GM12878 (cell line): Measurements from ENCODE around the gene PCK1. TPM values are rescaled to one million over a fixed set of nuclear protein-coding genes. Genes with fewer than 3 reads are reported as not detected.

Experiments used
- ATAC-seq: fragments of 200-7000 bp; cut with Tn5 transposase; 3 replicates; pipeline ENCODE4 v1.9.1; 2020; ENCODE audit warnings: mild to moderate bottlenecking, moderate library complexity
- BruUV-seq: library from RNA; stranded (reverse); fragments of 400-500 nt; replicated peaks from 2 replicates; lab custom pipeline; 2021; lab: Mats Ljungman, UMichigan
- CTCF ChIA-PET: fragments of 300-600 bp; sonication (Branson Sonifier 250); formaldehyde crosslinking; extraction: SDS; loops from one replicate; lab custom pipeline; 2021; ENCODE audit warnings: inconsistent platforms; lab: Yijun Ruan, JAX
- POLR2A ChIA-PET: fragments of 350-600 bp; formaldehyde crosslinking; extraction: SDS; loops from one replicate; lab custom pipeline; 2021; ENCODE audit warnings: inconsistent platforms; lab: Charles Lee
- RAD21 ChIA-PET: fragments of 300-600 bp; sonication (Branson Sonifier 250); formaldehyde crosslinking; loops from one replicate; lab custom pipeline; 2023; ENCODE audit warnings: antibody characterized with exemption; ENCODE audit not compliant: unreplicated experiment; lab: Charles Lee
- SMC1A ChIA-PET: fragments of 300-600 bp; sonication (Branson Sonifier 250); formaldehyde crosslinking; loops from one replicate; lab custom pipeline; 2023; ENCODE audit not compliant: unreplicated experiment, uncharacterized antibody; lab: Charles Lee
- DNase-seq: peaks from one replicate; pipeline ENCODE4 v3.0.0-alpha.2; 2011; ENCODE audit warnings: low read depth, low spot score
- FAIRE-seq: peaks from 3 replicates; lab custom pipeline; 2011; peaks lifted over from hg19 to GRCh38; lab: Jason Lieb, UNC
- H2AFZ ChIP-seq: 2 replicates; pipeline ENCODE4 v1.6.0; 2011; ENCODE audit warnings: low read depth, low read length, control low read depth; ENCODE audit not compliant: control insufficient read depth
- H3K27ac ChIP-seq: 2 replicates; pipeline ENCODE4 v1.5.1; 2011; ENCODE audit warnings: control low read depth; ENCODE audit not compliant: control insufficient read depth, insufficient read depth
- H3K27me3 ChIP-seq, 2 experiments: replicated peaks in 1 of 2; 2 replicates each; pipeline versions ENCODE4 v1.6.0 to v1.6.1; 2011; ENCODE audit warnings: low read length in 1 of 2; ENCODE audit not compliant: control insufficient read depth in 2 of 2, insufficient read depth in 2 of 2
- H3K36me3 ChIP-seq, 2 experiments: 2 replicates each; pipeline ENCODE4 v1.5.1; 2011; ENCODE audit warnings: low read length in 1 of 2; ENCODE audit not compliant: control insufficient read depth in 2 of 2, insufficient read depth in 2 of 2
- H3K4me1 ChIP-seq: 2 replicates; pipeline ENCODE4 v1.6.1; 2011; ENCODE audit warnings: mild to moderate bottlenecking, low read length, moderate library complexity, mixed read lengths; ENCODE audit not compliant: control insufficient read depth, insufficient read depth
- H3K4me2 ChIP-seq: 2 replicates; pipeline ENCODE4 v1.6.0; 2011; ENCODE audit warnings: control low read depth; ENCODE audit not compliant: control insufficient read depth, insufficient read depth
- H3K4me3 ChIP-seq: fragments of 200-600 bp; sonication (generic); 2 replicates; pipeline ENCODE4 v1.5.1; 2016
- H3K79me2 ChIP-seq: 2 replicates; pipeline ENCODE4 v1.6.0; 2011; ENCODE audit warnings: low read length; ENCODE audit not compliant: control insufficient read depth, insufficient read depth
- H3K9ac ChIP-seq: 2 replicates; pipeline ENCODE4 v1.8.0; 2011; ENCODE audit warnings: low read length, control low read depth, mixed read lengths; ENCODE audit not compliant: control insufficient read depth, insufficient read depth
- H3K9me3 ChIP-seq: replicated peaks from 3 replicates; pipeline ENCODE4 v1.5.1; 2011; ENCODE audit warnings: mild to moderate bottlenecking, low read length; ENCODE audit not compliant: control insufficient read depth, insufficient read depth
- H4K20me1 ChIP-seq: 2 replicates; pipeline ENCODE4 v1.6.0; 2011; ENCODE audit not compliant: control insufficient read depth, insufficient read depth
- ASH2L ChIP-seq: fragments of 300-600, 200-600 bp; sonication (generic); IDR thresholded peaks from 2 replicates; pipeline ENCODE4 v1.6.1; 2017; ENCODE audit warnings: low read depth, mild to moderate bottlenecking, borderline replicate concordance
- BCL11A ChIP-seq: IDR thresholded peaks from 2 replicates; pipeline ENCODE4 v1.6.1; 2011; ENCODE audit warnings: low read depth, low read length
- BMI1 ChIP-seq: fragments of 450-650 bp; IDR thresholded peaks from 2 replicates; pipeline ENCODE4 v1.6.1; 2016; ENCODE audit warnings: mild to moderate bottlenecking, moderate library complexity, borderline replicate concordance
- CHD2 ChIP-seq: IDR thresholded peaks from 2 replicates; pipeline ENCODE4 v1.6.1; 2011; ENCODE audit warnings: low read depth, low read length, improper control_type of control experiment, borderline replicate concordance
- CREB1 ChIP-seq: IDR thresholded peaks from 2 replicates; pipeline ENCODE4 v1.6.1; 2012; ENCODE audit warnings: low read depth, mild to moderate bottlenecking, inconsistent platforms
- EED ChIP-seq: sonication (generic); IDR thresholded peaks from 2 replicates; pipeline ENCODE4 v1.6.1; 2016; ENCODE audit warnings: antibody characterized with exemption, low read depth
- ESRRA ChIP-seq: IDR thresholded peaks from 2 replicates; pipeline ENCODE4 v1.6.1; 2012; ENCODE audit warnings: mild to moderate bottlenecking, low read length, improper control_type of control experiment
- MYB ChIP-seq: fragments of 150-350 bp; IDR thresholded peaks from 2 replicates; pipeline ENCODE4 v1.6.1; 2014; ENCODE audit warnings: mild to moderate bottlenecking, low read depth, low read length, borderline replicate concordance
- NR2F1 ChIP-seq: fragments of 450-650 bp; conservative IDR thresholded peaks from 2 replicates; pipeline ENCODE4 v1.6.1; 2017; ENCODE audit warnings: mild to moderate bottlenecking
- RUNX3 ChIP-seq: IDR thresholded peaks from 2 replicates; pipeline ENCODE4 v1.6.1; 2012; ENCODE audit warnings: low read length, inconsistent platforms
- SMARCA5 ChIP-seq: fragments of 450-650 bp; IDR thresholded peaks from 2 replicates; pipeline ENCODE4 v1.6.1; 2017; ENCODE audit warnings: mild to moderate bottlenecking
- SUZ12 ChIP-seq: fragments of 200-600 bp; sonication (generic); IDR thresholded peaks from one replicate; pipeline ENCODE4 v1.6.1; 2018; ENCODE audit warnings: antibody characterized with exemption, mild to moderate bottlenecking; ENCODE audit not compliant: unreplicated experiment
- USF1 ChIP-seq: IDR thresholded peaks from 2 replicates; pipeline ENCODE4 v1.6.1; 2011; ENCODE audit warnings: borderline replicate concordance, low read depth, mild to moderate bottlenecking, moderate library complexity, mixed read lengths, low read length; ENCODE audit not compliant: insufficient read depth; ENCODE audit errors: extremely low read length
- YY1 ChIP-seq: IDR thresholded peaks from 2 replicates; pipeline ENCODE4 v1.6.1; 2011; ENCODE audit warnings: low read depth, mild to moderate bottlenecking, low read length
- ZZZ3 ChIP-seq: IDR thresholded peaks from 2 replicates; pipeline ENCODE4 v1.6.1; 2011; ENCODE audit warnings: low read depth; ENCODE audit not compliant: control insufficient read depth, insufficient read length
- WGBS: methylation state at CpG from one replicate; pipeline ENCODE4 v1.1.6; 2016; ENCODE audit warnings: low lambda C conversion rate; ENCODE audit not compliant: insufficient replicate concordance, insufficient coverage; ENCODE audit errors: missing lambda C conversion rate; 5-methylcytosine and 5-hydroxymethylcytosine counted together
- in situ Hi-C: fragments of 300-500 bp; cut with MboI; formaldehyde crosslinking; loops from 9 replicates; pipeline ENCODE4 v1.14.3; 2018; ENCODE audit warnings: mixed read lengths
- intact Hi-C: fragments of 100-400 bp; cut with micrococcal nuclease; formaldehyde crosslinking; loops from one replicate; pipeline ENCODE4 v1.14.2; 2022; ENCODE audit not compliant: unreplicated experiment
- polyA plus RNA-seq, 11 experiments: library from polyadenylated mRNA; depleted of rRNA in 4 of 11; unstranded in 6 of 11; stranded (reverse) in 5 of 11; fragments of >200 nt; fragmentation: Nextera tagmentation in 4 of 11; fragmentation: Illumina TruSeq in 1 of 11; extraction: Ambion mirVana in 4 of 11; extraction: Trizol in 1 of 11; gene quantifications; 1 replicate in 1 of 11; 2 replicates in 10 of 11; pipeline versions ENCODE4 v1.2.1 to v1.2.3, GENCODE V29; 2011 to 2016; ENCODE audit warnings: inconsistent platforms in 2 of 11, missing spikeins in 2 of 11, low read depth in 1 of 11
- total RNA-seq, 4 experiments: library from RNA; depleted of rRNA in 3 of 4; stranded (reverse); fragments of >200 nt in 3 of 4; fragmentation: Illumina TruSeq in 1 of 4; extraction: Trizol in 1 of 4; gene quantifications; 2 replicates each; pipeline versions ENCODE4 v1.2.1 to v1.2.3, GENCODE V29; 2013 to 2021
- TF ChIP-seq, protein P1 (sequence below): fragments of 450-650 bp; IDR thresholded peaks from 2 replicates; pipeline ENCODE4 v1.6.1; 2017; ENCODE audit warnings: mild to moderate bottlenecking
- TF ChIP-seq, protein P2 (sequence below): fragments of 450-650 bp; IDR thresholded peaks from 2 replicates; pipeline ENCODE4 v1.6.1; 2017; ENCODE audit warnings: mild to moderate bottlenecking, low read depth, inconsistent platforms; ENCODE audit not compliant: poor library complexity, severe bottlenecking

PCK1 gene
- total and polyA plus RNA-seq, 10 of the 15 experiments (the other 5 are each of a cell fraction or from before 2014, with no cell fraction given), result 0.02 to 0.33 (median 0.09) TPM; not detected in 5

DNA sequence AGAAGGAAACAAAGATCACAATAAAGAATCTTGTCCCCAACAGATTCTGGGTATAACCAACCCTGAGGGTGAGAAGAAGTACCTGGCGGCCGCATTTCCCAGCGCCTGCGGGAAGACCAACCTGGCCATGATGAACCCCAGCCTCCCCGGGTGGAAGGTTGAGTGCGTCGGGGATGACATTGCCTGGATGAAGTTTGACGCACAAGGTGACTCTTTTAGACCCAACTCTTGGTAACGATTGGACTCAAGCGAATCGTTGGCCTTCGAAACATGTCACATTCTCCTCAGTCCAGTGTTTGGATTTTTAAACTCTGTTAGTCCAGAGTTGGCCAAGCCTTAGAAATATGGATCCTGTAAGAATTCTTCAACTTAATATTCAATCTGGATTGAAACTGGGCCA is 2.6 kb downstream of the PCK1 start (continued):
- TF ChIP-seq, protein P1, sequence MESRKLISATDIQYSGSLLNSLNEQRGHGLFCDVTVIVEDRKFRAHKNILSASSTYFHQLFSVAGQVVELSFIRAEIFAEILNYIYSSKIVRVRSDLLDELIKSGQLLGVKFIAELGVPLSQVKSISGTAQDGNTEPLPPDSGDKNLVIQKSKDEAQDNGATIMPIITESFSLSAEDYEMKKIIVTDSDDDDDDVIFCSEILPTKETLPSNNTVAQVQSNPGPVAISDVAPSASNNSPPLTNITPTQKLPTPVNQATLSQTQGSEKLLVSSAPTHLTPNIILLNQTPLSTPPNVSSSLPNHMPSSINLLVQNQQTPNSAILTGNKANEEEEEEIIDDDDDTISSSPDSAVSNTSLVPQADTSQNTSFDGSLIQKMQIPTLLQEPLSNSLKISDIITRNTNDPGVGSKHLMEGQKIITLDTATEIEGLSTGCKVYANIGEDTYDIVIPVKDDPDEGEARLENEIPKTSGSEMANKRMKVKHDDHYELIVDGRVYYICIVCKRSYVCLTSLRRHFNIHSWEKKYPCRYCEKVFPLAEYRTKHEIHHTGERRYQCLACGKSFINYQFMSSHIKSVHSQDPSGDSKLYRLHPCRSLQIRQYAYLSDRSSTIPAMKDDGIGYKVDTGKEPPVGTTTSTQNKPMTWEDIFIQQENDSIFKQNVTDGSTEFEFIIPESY, result no peak
- TF ChIP-seq CREB1 (no peak), RUNX3 (no peak), CHD2 (no peak), NR2F1 (no peak), EED (no peak), USF1 (no peak), MYB (no peak)

DNA sequence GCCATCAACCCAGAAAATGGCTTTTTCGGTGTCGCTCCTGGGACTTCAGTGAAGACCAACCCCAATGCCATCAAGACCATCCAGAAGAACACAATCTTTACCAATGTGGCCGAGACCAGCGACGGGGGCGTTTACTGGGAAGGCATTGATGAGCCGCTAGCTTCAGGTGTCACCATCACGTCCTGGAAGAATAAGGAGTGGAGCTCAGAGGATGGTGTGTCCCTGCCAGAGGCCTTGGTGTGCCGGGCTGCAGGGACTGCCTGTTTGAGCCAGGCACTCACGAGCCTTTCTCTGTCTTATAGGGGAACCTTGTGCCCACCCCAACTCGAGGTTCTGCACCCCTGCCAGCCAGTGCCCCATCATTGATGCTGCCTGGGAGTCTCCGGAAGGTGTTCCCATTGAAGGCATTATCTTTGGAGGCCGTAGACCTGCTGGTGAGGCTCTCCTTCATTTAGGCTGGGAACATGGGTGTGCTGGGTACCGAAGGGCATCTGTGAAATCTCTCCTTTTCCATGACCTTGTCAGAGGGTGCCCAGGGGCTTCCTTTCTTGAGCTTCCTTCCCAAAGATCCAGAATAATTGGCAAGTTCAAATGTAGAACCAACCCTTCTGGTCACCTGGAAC is 3.4 kb downstream of the PCK1 start:
- SMC1A ChIA-PET, result no interaction called here
- H3K79me2 ChIP-seq, result no peaks in the 10 kb centered on the region
- RAD21 ChIA-PET, result no interaction called here
- CTCF ChIA-PET, result interaction anchor here (0.6 kb wide), 1 partner anchor 51 kb away, joined by 3 read pairs; no protein-coding TSS in a partner anchor
- H3K4me1 ChIP-seq, result no peaks in the 10 kb centered on the region
- H2AFZ ChIP-seq, result no peak overlapping the region
- H3K4me3 ChIP-seq, result no peak overlapping the region
- peaks cover 0 to 5% of the 10 kb centered on the region in 2 experiments; a peak in 3 of 4 replicates for H3K27me3 ChIP-seq
- H4K20me1 ChIP-seq, result no peaks in the 10 kb centered on the region
- 35% methylated on average over 14 of the region's 14 CpGs for WGBS
- H3K9ac ChIP-seq, result no peak overlapping the region
- POLR2A ChIA-PET, result no interaction called here
- TF ChIP-seq ASH2L, result no peak
- no peak for TF ChIP-seq BMI1
- TF ChIP-seq YY1, result no peak
- TF ChIP-seq ESRRA, result no peak
- no peak for TF ChIP-seq SUZ12
- no peak for TF ChIP-seq BCL11A
- TF ChIP-seq SMARCA5, result no peak
- TF ChIP-seq ZZZ3, result no peak
- TF ChIP-seq, protein P2, sequence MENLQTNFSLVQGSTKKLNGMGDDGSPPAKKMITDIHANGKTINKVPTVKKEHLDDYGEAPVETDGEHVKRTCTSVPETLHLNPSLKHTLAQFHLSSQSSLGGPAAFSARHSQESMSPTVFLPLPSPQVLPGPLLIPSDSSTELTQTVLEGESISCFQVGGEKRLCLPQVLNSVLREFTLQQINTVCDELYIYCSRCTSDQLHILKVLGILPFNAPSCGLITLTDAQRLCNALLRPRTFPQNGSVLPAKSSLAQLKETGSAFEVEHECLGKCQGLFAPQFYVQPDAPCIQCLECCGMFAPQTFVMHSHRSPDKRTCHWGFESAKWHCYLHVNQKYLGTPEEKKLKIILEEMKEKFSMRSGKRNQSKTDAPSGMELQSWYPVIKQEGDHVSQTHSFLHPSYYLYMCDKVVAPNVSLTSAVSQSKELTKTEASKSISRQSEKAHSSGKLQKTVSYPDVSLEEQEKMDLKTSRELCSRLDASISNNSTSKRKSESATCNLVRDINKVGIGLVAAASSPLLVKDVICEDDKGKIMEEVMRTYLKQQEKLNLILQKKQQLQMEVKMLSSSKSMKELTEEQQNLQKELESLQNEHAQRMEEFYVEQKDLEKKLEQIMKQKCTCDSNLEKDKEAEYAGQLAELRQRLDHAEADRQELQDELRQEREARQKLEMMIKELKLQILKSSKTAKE, result no peak
- H3K27ac ChIP-seq, result no peak overlapping the region
- no peak overlapping the region for H3K4me2 ChIP-seq
- FAIRE-seq, result no peak
- no TSS peak for BruUV-seq
- DNase-seq, result no peak
- in situ Hi-C loops (no loop called here), intact Hi-C loops (no loop called here)
- ATAC-seq, result no peak
- H3K9me3 ChIP-seq, result no peaks in the 10 kb centered on the region
- H3K36me3 ChIP-seq, result no peaks in the 10 kb centered on the region
